Parathyroid adenoma (tissue), 2 donors: Measurements from ENCODE around the gene ZNF263.

Experiments used
- H2AFZ ChIP-seq: fragments of 300-600 bp; sonication (generic); one replicate; pipeline ENCODE4 v1.7.0; 2017; ENCODE audit warnings: antibody characterized with exemption, mild to moderate bottlenecking
- H3K27ac ChIP-seq: fragments of 300-600 bp; sonication (generic); one replicate; pipeline ENCODE4 v1.7.0; 2017
- H3K27me3 ChIP-seq: fragments of 300-600 bp; sonication (generic); one replicate; pipeline ENCODE4 v1.7.0; 2017; ENCODE audit warnings: low read length; ENCODE audit not compliant: control insufficient read depth, insufficient read depth
- H3K36me3 ChIP-seq: fragments of 300-600 bp; sonication (generic); one replicate; pipeline ENCODE4 v1.7.0; 2017; ENCODE audit warnings: low read length; ENCODE audit not compliant: control insufficient read depth, insufficient read depth
- H3K4me1 ChIP-seq: fragments of 300-600 bp; sonication (generic); one replicate; pipeline ENCODE4 v1.7.0; 2017; ENCODE audit warnings: control low read depth
- H3K4me2 ChIP-seq: fragments of 300-600 bp; sonication (generic); one replicate; pipeline ENCODE4 v1.7.0; 2017; ENCODE audit warnings: low read length
- H3K4me3 ChIP-seq: fragments of 300-600 bp; sonication (generic); one replicate; pipeline ENCODE4 v1.7.0; 2017; ENCODE audit warnings: low read depth, low read length
- H3K79me2 ChIP-seq: fragments of 300-600 bp; sonication (generic); one replicate; pipeline ENCODE4 v1.7.0; 2017; ENCODE audit warnings: control low read depth
- H3K9ac ChIP-seq: fragments of 300-600 bp; sonication (generic); one replicate; pipeline ENCODE4 v1.7.0; 2017; ENCODE audit warnings: mild to moderate bottlenecking
- H3K9me3 ChIP-seq: fragments of 300-600 bp; sonication (generic); one replicate; pipeline ENCODE4 v1.7.0; 2017; ENCODE audit warnings: low read length; ENCODE audit not compliant: control insufficient read depth
- CTCF ChIP-seq: fragments of 300-600 bp; sonication (generic); IDR thresholded peaks from one replicate; pipeline ENCODE4 v1.7.0; 2017; ENCODE audit warnings: antibody characterized with exemption, mild to moderate bottlenecking
- donor health status: primary hyperparathyroidism.

Gene ZNF263

DNA sequence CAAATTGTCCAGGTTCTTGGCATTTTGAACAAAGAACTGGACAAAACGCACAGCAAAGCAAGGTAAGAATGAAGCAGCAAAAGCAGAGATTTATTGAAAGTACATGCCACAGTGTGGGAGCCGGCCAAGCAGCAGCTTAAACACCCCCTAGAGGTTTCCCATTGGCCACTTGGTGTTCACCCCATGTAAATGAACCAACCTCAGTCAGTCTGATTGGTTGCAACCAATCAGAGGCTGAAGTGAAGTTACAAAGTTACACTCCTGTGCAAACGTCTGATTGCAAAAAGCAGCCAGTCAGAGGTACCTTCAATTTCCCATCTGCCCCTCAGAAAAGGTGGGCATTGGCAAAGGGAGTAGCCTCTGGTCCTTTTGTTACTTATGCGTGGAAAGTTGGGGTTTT, 8.8 kb upstream of the ZNF263 start:
- Histone ChIP-seq H3K9ac (no peak overlapping the region), H3K4me2 (no peak overlapping the region), H3K27me3 (no peaks in the 10 kb centered on the region), H3K4me1 (no peaks in the 10 kb centered on the region), H3K27ac (no peak overlapping the region), H3K9me3 (no peaks in the 10 kb centered on the region), H3K4me3 (no peak overlapping the region), H3K79me2 (no peaks in the 10 kb centered on the region), H2AFZ (no peak overlapping the region), H3K36me3 (no peaks in the 10 kb centered on the region)
- no peak for TF ChIP-seq CTCF

- H3K4me3 ChIP-seq, result no peak overlapping the region
- no peak overlapping the region for H3K27ac ChIP-seq
- H3K36me3 ChIP-seq, result no peaks in the 10 kb centered on the region
- H3K4me1 ChIP-seq, result no peaks in the 10 kb centered on the region
- no peaks in the 10 kb centered on the region for H3K9me3 ChIP-seq
- H3K27me3 ChIP-seq, result no peaks in the 10 kb centered on the region
- H3K9ac ChIP-seq, result no peak overlapping the region
- no peaks in the 10 kb centered on the region for H3K79me2 ChIP-seq
- no peak overlapping the region for H3K4me2 ChIP-seq
- no peak overlapping the region for H2AFZ ChIP-seq
- no peak for TF ChIP-seq CTCF
These were observed 8.3 kb upstream of the ZNF263 start for GRCh38 chr16:3274947-3275346.

- Histone ChIP-seq H3K4me2 (no peak overlapping the region), H3K27ac (no peak overlapping the region), H3K4me3 (no peak overlapping the region), H3K79me2 (no peaks in the 10 kb centered on the region), H3K9ac (no peak overlapping the region), H3K36me3 (no peaks in the 10 kb centered on the region), H3K27me3 (no peaks in the 10 kb centered on the region), H3K4me1 (no peaks in the 10 kb centered on the region), H3K9me3 (no peaks in the 10 kb centered on the region), H2AFZ (no peak overlapping the region)
- TF ChIP-seq CTCF, result no peak
These were observed 6.6 kb upstream of the ZNF263 start for GRCh38 chr16:3276679-3277078.

GRCh38 chr16:3281222-3281820, 2.0 kb upstream of the ZNF263 start:
- Histone ChIP-seq H3K27me3 (no peaks in the 10 kb centered on the region), H3K9ac (no peak overlapping the region), H2AFZ (no peak overlapping the region), H3K4me1 (peaks cover 8% of the 10 kb centered on the region), H3K9me3 (no peaks in the 10 kb centered on the region), H3K4me3 (no peak overlapping the region), H3K27ac (no peak overlapping the region), H3K4me2 (no peak overlapping the region), H3K79me2 (peaks cover 24% of the 10 kb centered on the region), H3K36me3 (no peaks in the 10 kb centered on the region)
- TF ChIP-seq CTCF, result no peak

GRCh38 chr16:3282103-3282729, 1.1 kb upstream of the ZNF263 start:
- Histone ChIP-seq H3K9me3 (no peaks in the 10 kb centered on the region), H2AFZ (peak overlapping the region; percentile 97), H3K4me3 (peak overlapping the region; percentile 92), H3K36me3 (no peaks in the 10 kb centered on the region), H3K9ac (peak overlapping the region; percentile 63), H3K4me2 (peak overlapping the region; percentile 98), H3K4me1 (peaks cover 8% of the 10 kb centered on the region), H3K27ac (peak overlapping the region; percentile 98), H3K79me2 (peaks cover 24% of the 10 kb centered on the region), H3K27me3 (no peaks in the 10 kb centered on the region)
- no peak for TF ChIP-seq CTCF
